HG02588 (cell line): ENCODE data around the gene SGMS1.
A peak's percentile ranks its signal among the peaks of the same experiment; 100 is the strongest.
"Not testable (repeated sequence)": the region's sequence is repeated elsewhere in the genome, so short reads cannot be mapped to it uniquely, and the experiment has no call there.

Experiments used
- ATAC-seq: cut with Tn5 transposase; IDR thresholded peaks from one replicate; pipeline ENCODE4 v1.9.1; 2021; ENCODE audit warnings: mild to moderate bottlenecking, moderate library complexity; ENCODE audit not compliant: unreplicated experiment

SGMS1 gene

GRCh38 chr10:50286517-50286916 is 337.2 kb downstream of the SGMS1 start:
- no peak for ATAC-seq

GRCh38 chr10:50281967-50282522 is 341.7 kb downstream of the SGMS1 start:
- no peak for ATAC-seq

GRCh38 chr10:50281210-50281966 is 342.4 kb downstream of the SGMS1 start:
- no peak for ATAC-seq

GRCh38 chr10:50280049-50280841 is 343.5 kb downstream of the SGMS1 start:
- no peak for ATAC-seq

- no peak for ATAC-seq
These were observed 344.3 kb downstream of the SGMS1 start for GRCh38 chr10:50279489-50279888.

- ATAC-seq, result peak; percentile 57
These were observed 348.0 kb downstream of the SGMS1 start for GRCh38 chr10:50275650-50276235.

GRCh38 chr10:50272531-50272930 is 351.2 kb downstream of the SGMS1 start:
- no peak for ATAC-seq

- ATAC-seq, result no peak
These were observed 352.0 kb downstream of the SGMS1 start for GRCh38 chr10:50271564-50272250.

- not testable (repeated sequence) for ATAC-seq
These were observed 355.9 kb downstream of the SGMS1 start for GRCh38 chr10:50267877-50268276.

GRCh38 chr10:50262625-50263024 is 361.1 kb downstream of the SGMS1 start:
- not testable (repeated sequence) for ATAC-seq

- ATAC-seq, result peak; percentile 98
These were observed 362.9 kb downstream of the SGMS1 start for GRCh38 chr10:50260791-50261281.
